SU-DHL-6 (cell line): ENCODE data around the gene BCL3.
A peak's percentile ranks its signal among the peaks of the same experiment; 100 is the strongest.

ENCODE experiments used
- H2AFZ ChIP-seq: fragments of 200-600 bp; sonication (generic); 2 replicates; pipeline ENCODE4 v1.6.1; 2014; ENCODE audit warnings: low read depth, mild to moderate bottlenecking, moderate library complexity, mixed read lengths, antibody characterized with exemption, low read length; ENCODE audit not compliant: severe bottlenecking
- H3F3A ChIP-seq: fragments of 200-600 bp; shearing (Covaris generic); 2 replicates; pipeline ENCODE4 v1.6.0; 2016; ENCODE audit warnings: antibody characterized with exemption, mild to moderate bottlenecking; ENCODE audit not compliant: insufficient read depth
- H3K27ac ChIP-seq: fragments of 200-600 bp; sonication (generic); 2 replicates; pipeline ENCODE4 v1.5.1; 2016; ENCODE audit warnings: low read depth, mild to moderate bottlenecking, low read length, moderate library complexity, mixed read lengths
- H3K27me3 ChIP-seq: fragments of 200-600 bp; sonication (generic), shearing (Covaris generic); 2 replicates; pipeline ENCODE4 v1.6.0; 2014; ENCODE audit warnings: mild to moderate bottlenecking, low read length
- H3K36me3 ChIP-seq: fragments of 200-600 bp; sonication (generic); 2 replicates; pipeline ENCODE4 v1.6.1; 2014; ENCODE audit warnings: mild to moderate bottlenecking, low read length, mixed read lengths
- H3K4me2 ChIP-seq: fragments of 300-600, 200-600 bp; shearing (Covaris generic), sonication (generic); 2 replicates; pipeline ENCODE4 v1.6.0; 2014; ENCODE audit warnings: low read length, low read depth, mild to moderate bottlenecking; ENCODE audit not compliant: poor library complexity, severe bottlenecking
- H3K4me3 ChIP-seq: fragments of 200-600 bp; sonication (generic); 2 replicates; pipeline ENCODE4 v1.5.1; 2014; ENCODE audit warnings: antibody characterized with exemption, low read length, mild to moderate bottlenecking, mixed read lengths; ENCODE audit not compliant: insufficient read depth, poor library complexity, severe bottlenecking
- H3K79me2 ChIP-seq: fragments of 200-600 bp; sonication (generic); 2 replicates; pipeline ENCODE4 v1.6.1; 2014; ENCODE audit warnings: mild to moderate bottlenecking, low read length, moderate library complexity; ENCODE audit not compliant: insufficient read depth
- H3K9ac ChIP-seq: fragments of 200-600 bp; sonication (generic); 2 replicates; pipeline ENCODE4 v1.7.0; 2014; ENCODE audit warnings: mild to moderate bottlenecking, low read length
- H3K9me2 ChIP-seq: fragments of 200-600 bp; sonication (generic); replicated peaks from 2 replicates; pipeline ENCODE4 v1.6.1; 2014; ENCODE audit warnings: low read length; ENCODE audit not compliant: insufficient read depth
- H3K9me3 ChIP-seq: fragments of 200-600 bp; sonication (generic); 2 replicates; pipeline ENCODE4 v1.6.1; 2014; ENCODE audit warnings: low read length, mixed read lengths; ENCODE audit not compliant: insufficient read depth
- H4K20me1 ChIP-seq: fragments of 200-600 bp; sonication (generic); 2 replicates; pipeline ENCODE4 v1.6.1; 2014; ENCODE audit warnings: low read depth, mild to moderate bottlenecking, antibody characterized with exemption, low read length, moderate library complexity, mixed read lengths
- CTCF ChIP-seq: fragments of 200-600 bp; sonication (generic); IDR thresholded peaks from one replicate; pipeline ENCODE4 v1.5.1; 2017; ENCODE audit warnings: antibody characterized with exemption, mild to moderate bottlenecking, low read length, moderate library complexity; ENCODE audit not compliant: insufficient read depth, poor library complexity, severe bottlenecking
- EZH2phosphoT487 ChIP-seq: fragments of 200-600 bp; sonication (generic), shearing (Covaris generic); conservative IDR thresholded peaks from 2 replicates; pipeline ENCODE4 v1.6.1; 2018; ENCODE audit warnings: mild to moderate bottlenecking, antibody characterized with exemption, low read length, moderate library complexity, mixed read lengths

The BCL3 gene

DNA sequence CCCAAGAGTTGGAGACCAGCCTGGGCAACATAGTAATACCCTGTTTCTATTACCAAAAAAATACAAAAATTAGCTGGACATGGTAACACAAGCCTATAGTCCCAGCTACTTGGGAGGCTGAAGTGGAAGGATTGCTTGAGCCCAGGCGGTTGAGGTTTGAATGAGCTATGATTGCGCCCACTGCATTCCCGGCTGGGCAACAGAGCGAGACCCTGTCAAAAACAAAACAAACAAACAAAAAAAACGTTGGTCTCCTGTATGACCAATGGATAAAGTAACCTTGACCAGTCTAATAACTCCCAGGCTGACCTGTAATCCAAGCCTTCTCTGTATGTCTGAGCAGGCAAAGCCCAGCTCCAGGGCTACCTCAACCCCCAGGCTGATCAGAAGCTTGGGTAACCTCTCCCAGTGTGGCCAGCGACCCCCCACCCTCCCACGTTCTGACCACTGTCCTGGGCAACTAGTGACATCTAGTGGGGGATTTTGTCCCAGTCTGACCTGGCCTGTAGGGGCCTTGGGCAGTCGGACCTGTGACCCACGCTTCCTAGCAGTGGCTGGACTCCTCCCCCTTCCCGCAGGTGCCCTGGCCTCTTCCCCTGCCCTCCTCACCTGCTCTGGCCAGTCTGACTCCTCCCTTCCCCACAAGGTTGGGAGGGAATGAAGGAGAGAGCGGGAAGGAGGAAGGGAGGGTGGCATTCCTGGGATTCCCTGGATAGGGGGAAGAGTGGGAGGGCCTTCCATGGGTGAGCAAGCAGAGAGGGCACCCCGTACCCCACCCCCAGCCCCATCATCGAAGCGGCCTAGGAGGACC, 59.3 kb downstream of the BCL3 start:
- Histone ChIP-seq H4K20me1 (no peaks in the 10 kb centered on the region), H3K36me3 (no peaks in the 10 kb centered on the region), H3K9me3 (no peaks in the 10 kb centered on the region), H3K4me2 (no peak overlapping the region), H3K4me3 (no peak overlapping the region), H3F3A (no peaks in the 10 kb centered on the region), H2AFZ (no peak overlapping the region), H3K79me2 (no peaks in the 10 kb centered on the region), H3K27ac (no peak overlapping the region), H3K9ac (no peak overlapping the region), H3K27me3 (no peaks in the 10 kb centered on the region), H3K9me2 (no peaks in the 10 kb centered on the region)
- TF ChIP-seq CTCF (peak; percentile 35), EZH2phosphoT487 (no peak)

DNA sequence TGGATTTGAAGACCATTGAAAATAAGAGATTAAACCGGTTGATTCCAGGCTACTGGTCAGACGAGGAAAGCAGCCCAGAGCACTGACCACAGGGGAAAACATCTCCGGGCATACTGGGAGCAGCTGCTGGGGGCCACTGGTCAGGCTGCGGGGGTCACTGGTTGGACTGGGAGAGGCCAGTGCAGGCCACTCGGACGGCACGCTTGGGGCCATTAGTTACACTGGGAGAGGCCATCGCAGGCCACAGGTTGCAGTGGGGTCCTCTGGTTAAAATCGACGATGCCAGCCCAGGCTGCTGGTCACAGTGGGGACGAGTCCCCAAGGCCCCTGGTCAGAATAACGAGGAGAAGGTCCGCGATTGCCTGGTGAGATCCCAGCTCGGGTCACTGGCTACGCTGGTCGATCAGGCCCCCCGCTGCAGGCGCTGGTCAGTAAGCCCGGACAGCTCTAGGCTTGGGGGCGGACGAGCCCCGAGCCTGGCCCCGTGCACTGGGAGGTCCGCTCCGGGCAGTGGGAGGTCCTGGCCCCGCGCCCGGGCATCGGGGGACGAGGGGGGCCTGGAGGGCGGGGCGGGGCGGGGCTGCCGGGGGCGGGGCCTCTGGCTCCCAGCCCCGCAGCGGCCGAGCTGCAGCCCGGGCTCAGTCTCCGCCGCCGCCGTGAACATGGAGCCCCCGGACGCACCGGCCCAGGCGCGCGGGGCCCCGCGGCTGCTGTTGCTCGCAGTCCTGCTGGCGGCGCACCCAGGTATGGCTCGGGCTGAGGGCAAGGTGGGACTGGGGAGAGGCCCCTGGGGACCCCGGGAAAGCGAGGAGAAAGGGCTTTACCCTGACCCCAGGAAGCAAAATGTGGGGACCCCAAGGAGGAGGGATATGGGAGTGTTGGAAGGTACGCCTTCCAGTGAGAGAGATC, 60.2 kb downstream of the BCL3 start, which contains the start of gene BCAM:
BCAM (plus strand) TSS at position 641 of the 909 bp plus-strand sequence; CDS start at position 663, 22 bp downstream.
- no peaks in the 10 kb centered on the region for H3K27me3 ChIP-seq
- H3K9ac ChIP-seq = no peak within 1 kb of the TSS
- no peak within 1 kb of the TSS for H3K4me3 ChIP-seq
- no peaks in the 10 kb centered on the region for H3K36me3 ChIP-seq
- H2AFZ ChIP-seq = no peak within 1 kb of the TSS
- H3K9me3 ChIP-seq = no peaks in the 10 kb centered on the region
- H3K9me2 ChIP-seq = no peaks in the 10 kb centered on the region
- TF ChIP-seq EZH2phosphoT487 (no peak), CTCF (no peak)
- no peak within 1 kb of the TSS for H3K4me2 ChIP-seq
- no peaks in the 10 kb centered on the region for H3F3A ChIP-seq
- H4K20me1 ChIP-seq = no peaks in the 10 kb centered on the region
- H3K27ac ChIP-seq = no peak within 1 kb of the TSS
- H3K79me2 ChIP-seq = no peaks in the 10 kb centered on the region
